ENCODE results near the gene SEPHS1.
"Not testable (repeated sequence)": the region's sequence is repeated elsewhere in the genome, so short reads cannot be mapped to it uniquely, and the experiment has no call there.

SEPHS1 gene

GRCh38 chr10:13322615-13323148 is 25.4 kb downstream of the SEPHS1 start:
- DNase-seq = no peak

DNA sequence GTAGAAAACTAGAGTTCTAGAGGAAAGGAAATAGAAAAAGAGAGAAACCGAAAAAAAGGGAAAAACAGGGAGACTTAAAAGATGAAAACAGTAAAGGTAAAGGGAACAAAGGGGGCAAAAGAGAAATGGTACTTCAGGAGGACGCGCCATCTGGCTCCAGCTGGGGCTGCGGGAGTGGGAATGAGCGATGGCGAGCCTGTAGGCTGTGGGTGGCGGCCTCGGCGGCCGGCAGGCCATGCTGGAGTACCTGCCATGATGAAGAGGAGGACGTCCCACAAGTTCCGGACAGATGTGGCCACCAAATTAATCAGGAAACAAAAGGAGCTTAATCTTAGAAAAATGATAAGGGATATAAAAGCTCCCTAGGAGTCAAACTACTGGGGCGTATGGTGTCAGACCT is 26.5 kb downstream of the SEPHS1 start:
- DNase-seq = no peak

- no peak for DNase-seq
Observed at GRCh38 chr10:13319166-13319565, 28.9 kb downstream of the SEPHS1 start.

DNA sequence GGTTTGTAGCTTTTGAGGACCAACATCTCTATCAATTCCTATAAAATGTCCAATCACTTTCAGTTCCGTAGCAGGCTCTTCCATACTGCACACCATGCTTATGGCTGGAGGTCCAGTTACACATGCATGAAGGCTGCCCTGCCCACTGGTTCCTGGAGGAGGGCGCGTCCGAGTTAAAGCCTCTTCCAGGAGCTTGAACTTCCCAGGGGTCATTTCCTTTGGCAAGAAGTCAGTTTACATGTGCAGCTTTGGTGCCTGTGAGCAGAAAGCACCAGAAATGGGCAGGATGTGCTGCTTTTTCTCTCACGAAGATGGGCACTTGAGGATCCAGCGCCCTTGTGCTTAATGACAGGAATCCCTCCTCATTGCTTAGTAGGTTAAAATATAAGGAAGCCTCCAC is 30.6 kb downstream of the SEPHS1 start:
- DNase-seq = no peak

DNA sequence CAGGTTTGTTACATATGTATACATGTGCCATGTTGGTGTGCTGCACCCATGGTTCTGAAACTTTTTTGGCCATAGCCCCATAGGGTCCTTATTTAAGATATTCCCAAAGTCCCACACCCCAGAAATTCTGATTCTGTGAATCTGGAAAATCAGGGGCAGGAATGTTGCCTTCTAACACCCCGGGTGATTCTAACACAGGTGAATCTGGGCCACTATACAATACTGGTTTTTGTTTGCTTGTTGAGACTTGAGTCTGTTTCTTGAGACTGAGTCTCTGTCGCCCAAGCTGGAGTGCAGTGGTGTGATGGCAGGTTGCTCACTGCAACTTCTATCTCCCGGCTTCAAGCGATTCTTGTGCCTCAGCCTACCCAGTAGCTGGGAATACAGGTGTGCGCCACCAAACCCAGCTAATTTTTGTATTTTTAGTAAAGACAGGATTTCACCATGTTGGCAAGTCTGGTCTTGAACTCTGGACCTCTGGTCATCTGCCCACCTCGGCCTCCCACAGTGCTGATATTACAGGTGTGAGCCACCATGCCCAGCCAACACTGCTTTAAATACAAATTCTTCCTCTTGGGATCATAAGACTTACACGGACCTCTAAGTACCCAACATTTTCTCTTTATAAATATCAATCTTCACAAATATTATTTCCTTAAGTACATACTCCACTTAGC is 31.3 kb downstream of the SEPHS1 start:
- DNase-seq = no peak

GRCh38 chr10:13315361-13315760 is 32.7 kb downstream of the SEPHS1 start:
- DNase-seq = no peak

DNA sequence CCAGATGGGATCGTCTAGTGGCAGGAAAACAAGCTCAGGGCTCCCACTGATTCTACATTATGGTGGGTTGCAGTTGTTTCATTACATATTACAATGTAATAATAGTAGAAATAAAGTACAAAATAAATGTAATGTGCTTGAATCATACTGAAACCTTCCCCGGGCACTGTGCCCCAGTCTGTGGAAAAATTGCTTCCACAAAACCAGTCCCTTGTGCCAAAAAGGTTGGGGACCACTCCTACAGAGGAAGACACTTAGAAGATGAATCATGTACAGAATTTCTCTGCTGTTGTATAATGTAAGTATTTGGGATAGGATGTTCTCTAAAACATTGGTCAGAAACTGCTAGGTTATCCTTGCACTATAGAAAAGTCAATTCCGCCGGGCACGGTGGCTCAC is 36.9 kb downstream of the SEPHS1 start:
- DNase-seq = no peak

GRCh38 chr10:13310518-13311176 is 37.4 kb downstream of the SEPHS1 start:
- no peak for DNase-seq

- DNase-seq = no peak
Observed at GRCh38 chr10:13309792-13310191, 38.3 kb downstream of the SEPHS1 start.

DNA sequence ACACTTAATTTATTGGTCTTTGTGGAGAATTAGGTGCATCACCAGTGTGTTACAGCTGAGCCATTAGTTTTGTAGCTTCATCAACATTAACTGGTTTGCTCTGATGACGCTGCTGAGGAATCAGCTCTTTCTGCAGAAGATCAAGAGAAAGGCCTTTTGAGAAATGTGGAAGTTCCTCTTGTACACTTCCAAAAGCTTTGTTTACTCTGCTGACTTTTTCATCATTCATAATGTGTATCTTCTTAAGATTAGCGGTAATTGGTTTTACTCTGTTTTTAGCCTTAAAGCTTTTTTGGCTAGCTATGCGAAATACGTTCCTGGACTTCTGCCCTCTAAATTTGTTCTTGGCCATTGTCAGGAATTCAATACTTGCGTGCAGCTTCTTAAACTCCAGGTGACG is 40.0 kb downstream of the SEPHS1 start:
- DNase-seq = no peak

- no peak for DNase-seq
Observed at GRCh38 chr10:13306103-13306502, 42.0 kb downstream of the SEPHS1 start.

DNA sequence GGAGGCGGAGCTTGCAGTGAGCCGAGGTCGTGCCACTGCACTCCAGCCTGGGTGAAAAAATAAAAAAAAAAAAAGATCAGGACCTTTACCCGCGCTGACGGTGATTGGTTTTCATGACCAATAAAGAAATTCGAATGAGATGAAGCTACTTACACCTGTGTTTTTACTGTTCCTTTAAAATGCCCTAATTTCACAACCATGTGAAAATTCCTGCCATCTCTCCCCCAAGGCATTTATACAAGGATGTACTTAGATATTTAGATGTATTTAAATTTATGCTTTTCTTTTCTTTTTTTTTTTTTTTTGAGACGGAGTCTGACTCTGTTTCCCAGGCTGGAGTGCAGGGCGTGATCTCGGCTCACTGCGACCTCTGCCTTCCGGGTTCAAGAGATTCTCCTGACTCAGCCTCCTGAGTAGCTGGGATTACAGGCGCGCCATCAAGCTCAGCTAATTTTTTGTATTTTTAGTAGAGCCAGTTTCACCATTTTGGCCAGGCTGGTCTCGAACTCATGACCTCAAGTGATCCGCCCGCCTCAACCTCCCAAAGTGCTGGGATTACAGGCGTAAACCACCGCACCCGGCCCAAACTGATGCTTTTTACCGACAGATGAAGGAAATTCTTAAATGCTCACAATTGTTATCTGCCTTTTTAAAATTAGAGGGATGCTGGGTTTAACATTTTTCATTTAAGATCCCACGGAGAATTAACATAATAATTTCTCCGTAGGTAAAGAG is 45.1 kb downstream of the SEPHS1 start:
- no peak for DNase-seq

GRCh38 chr10:13299437-13300287 is 48.4 kb downstream of the SEPHS1 start, which contains the start of gene PHYH:
Gene PHYH (minus strand): TSS chr10:13300064. CDS start chr10:13300042, 22 bp downstream.
- peak; percentile 75 for DNase-seq

DNA sequence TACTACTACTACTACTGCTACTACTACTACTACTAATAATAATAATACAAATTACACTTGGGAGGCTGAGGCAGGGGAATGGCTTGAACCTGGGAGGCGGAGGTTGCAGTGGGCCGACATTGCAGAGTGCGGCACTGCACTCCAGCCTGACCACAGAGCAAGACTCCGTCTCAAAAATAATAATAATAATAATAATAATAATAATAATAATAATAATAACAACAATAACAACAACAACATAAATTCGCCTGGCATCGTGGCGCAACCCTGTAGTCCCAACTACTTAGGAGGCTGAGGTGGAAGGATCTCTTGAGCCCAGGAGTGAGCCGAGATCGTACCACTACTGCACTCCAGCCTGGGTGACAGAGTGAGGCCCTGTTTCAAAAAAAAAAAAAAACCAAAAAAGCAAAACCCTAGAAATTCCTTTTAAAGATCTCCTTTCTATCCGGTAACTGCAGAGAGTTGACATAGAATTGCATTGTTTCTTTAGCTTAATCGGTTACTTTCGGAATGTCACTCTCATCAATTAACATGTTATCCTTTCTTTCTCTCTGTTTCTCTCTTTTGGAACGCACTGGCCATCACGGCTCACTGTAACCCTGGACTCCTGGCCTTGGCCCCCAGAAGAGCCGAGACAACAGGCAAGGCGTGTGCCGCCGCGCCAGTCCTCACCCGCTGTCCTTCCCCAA is 49.2 kb downstream of the SEPHS1 start:
- no peak for DNase-seq

DNA sequence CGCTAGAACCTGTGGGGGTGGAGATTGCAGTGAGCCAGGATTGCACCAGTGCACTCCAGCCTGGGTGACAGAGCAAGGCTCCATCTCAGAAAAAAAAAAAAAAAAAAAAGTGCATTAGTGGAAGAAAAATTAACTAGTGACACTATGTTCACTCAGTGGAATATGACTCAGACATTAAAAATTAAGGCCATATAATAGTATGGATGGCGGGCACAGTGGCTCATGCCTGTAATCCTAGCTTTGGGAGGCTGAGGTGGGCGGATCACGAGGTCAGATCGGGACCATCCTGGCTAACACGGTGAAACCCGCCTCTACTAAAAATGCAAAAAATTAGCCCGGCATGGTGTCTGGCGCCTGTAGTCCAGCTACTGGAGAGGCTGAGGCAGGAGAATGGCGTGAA is 51.6 kb downstream of the SEPHS1 start:
- DNase-seq = no peak

DNA sequence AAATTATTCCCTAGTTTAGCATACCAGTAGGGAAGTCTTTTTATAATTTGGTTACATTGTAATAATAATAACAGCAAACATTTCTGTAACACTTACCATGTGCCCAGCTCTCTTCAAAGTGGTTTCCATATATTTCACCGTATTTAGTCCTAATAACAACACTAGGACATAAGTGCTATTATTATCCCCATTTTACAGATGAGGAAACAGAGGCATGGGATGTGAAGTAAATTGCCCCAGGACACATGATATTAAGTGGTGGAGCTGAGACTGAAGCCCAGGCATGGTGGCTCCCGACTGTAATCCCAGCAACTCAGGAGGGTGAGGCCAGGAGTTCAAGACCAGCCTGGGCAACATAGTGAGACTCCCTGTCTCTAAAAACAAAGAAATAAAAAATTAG is 53.3 kb downstream of the SEPHS1 start:
- no peak for DNase-seq

GRCh38 chr10:13291821-13292773 is 56.0 kb downstream of the SEPHS1 start:
- no peak for DNase-seq

- no peak for DNase-seq
Observed at GRCh38 chr10:13291061-13291460, 57.0 kb downstream of the SEPHS1 start.

DNA sequence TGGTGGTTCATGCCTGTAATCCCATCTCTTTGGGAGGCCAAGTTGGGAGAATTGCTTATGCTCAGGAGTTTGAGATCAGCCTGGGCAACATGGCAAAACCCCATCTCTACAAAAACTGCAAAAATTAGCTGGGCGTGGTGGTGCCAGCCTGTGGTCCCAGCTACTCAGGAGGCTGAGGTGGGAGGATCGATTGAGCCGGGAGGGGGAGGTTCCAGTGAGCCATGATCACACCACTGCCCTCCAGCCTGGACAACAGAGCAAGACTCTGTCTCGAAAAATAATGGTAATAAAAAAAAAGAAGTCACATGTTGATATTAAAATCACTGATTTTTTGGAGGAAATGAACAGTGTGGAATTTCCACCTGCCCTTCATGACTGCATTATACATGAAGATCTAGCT is 64.0 kb downstream of the SEPHS1 start:
- DNase-seq = no peak

- not testable (repeated sequence) for DNase-seq
Observed at GRCh38 chr10:13282348-13282747, 65.7 kb downstream of the SEPHS1 start.

Data from activated gamma-delta T cell treated with Interleukin-2 at 50 U/mL for 16 hours (primary cell).